ENCODE measurements around the gene RBBP8NL. TPM values are rescaled to one million over a fixed set of nuclear protein-coding genes. Genes with fewer than 3 reads are reported as not detected.

The RBBP8NL gene
- total and polyA plus RNA-seq, 4 donors, result not detected

DNA sequence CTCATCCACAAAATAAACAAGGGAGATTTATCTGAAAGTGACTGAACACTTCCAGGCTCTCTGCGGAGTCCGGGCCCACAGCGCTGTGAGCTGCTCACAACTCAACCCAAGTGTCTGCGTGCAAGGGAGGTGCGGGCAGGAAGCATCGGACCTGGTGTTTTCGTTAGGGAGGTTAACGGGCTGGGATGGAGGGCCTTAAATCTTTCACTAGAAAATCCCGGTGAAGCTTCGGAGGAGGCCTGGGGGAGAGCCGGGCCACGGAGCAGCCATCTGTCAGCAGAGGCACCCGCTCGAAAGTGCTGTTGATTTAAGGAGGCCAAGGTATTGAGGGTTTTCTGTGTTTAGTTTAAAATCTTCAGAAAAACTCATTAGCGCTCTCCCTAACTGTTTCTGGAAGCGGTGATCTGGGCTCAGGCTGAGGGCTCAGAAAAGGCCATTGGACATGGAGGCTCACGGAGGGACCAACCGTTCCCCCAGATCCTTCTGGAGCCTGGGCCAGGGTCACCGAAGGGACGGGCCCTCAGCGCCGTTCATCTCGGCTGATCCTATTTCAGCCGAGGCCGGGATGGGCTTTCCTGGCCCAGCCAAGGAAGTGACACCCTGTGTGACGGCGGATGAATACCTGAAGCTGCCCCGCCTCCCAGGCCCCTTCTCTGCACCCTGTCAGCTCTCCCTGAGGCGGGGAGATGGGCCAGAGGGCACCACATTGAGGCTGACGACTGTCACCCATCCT lies 27.7 kb upstream of the RBBP8NL start:
- Histone ChIP-seq H3K27ac (ENCODE audit: low read depth, low read length) (peak overlapping the region; percentile 15), H3K9me3 (ENCODE audit: control insufficient read depth, insufficient read depth, low read length) (no peaks in the 10 kb centered on the region), H3K4me3 (ENCODE audit: low read depth, low read length) (no peak overlapping the region), H3K36me3 (ENCODE audit: control insufficient read depth, insufficient read depth, low read length) (no peaks in the 10 kb centered on the region), H3K27me3 (ENCODE audit: control insufficient read depth, insufficient read depth, low read length) (no peaks in the 10 kb centered on the region), H3K4me1 (ENCODE audit: control insufficient read depth, insufficient read depth, low read length) (peaks cover 20% of the 10 kb centered on the region)
- DNase-seq (ENCODE audit: low read depth in 4 of 6, low spot score in 6 of 6), result no peak
- 58% methylated on average over 30 of the region's 30 CpGs for WGBS (ENCODE audit: insufficient coverage)

DNA sequence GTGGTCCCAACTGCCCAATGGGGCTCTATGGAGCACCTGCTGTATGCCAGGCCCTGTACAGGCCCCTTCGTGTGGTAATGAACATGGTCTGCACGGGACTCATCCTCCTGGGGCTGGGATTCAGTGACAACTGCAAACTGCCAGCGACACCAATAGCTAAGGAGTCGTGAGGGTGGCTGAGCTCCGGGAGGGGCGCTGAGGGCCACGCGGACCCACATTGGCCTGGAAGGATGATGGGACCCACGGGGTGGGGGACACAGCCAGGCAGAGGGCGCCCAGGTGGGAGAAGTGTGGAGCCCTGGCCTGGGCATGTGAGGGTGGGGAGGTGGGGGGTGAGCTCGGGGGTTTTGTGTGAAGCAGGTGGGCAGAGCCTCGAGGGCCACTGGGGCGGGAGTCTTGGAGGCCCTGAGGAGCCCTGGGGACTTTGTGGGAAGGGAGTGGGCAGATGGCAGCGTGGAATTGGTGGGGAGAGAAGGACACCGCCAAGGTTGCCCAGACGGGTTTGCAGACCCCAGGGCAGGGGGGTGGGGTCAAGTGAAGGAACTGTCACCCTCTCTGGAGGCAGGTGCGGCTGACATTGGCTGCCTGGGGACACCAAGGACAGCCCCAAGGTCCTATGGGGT lies 26.0 kb upstream of the RBBP8NL start:
- Histone ChIP-seq H3K27ac (ENCODE audit: low read depth, low read length) (no peak overlapping the region), H3K27me3 (ENCODE audit: control insufficient read depth, insufficient read depth, low read length) (no peaks in the 10 kb centered on the region), H3K36me3 (ENCODE audit: control insufficient read depth, insufficient read depth, low read length) (no peaks in the 10 kb centered on the region), H3K4me3 (ENCODE audit: low read depth, low read length) (no peak overlapping the region), H3K9me3 (ENCODE audit: control insufficient read depth, insufficient read depth, low read length) (no peaks in the 10 kb centered on the region), H3K4me1 (ENCODE audit: control insufficient read depth, insufficient read depth, low read length) (peaks cover 22% of the 10 kb centered on the region)
- WGBS (ENCODE audit: insufficient coverage), result 79% methylated on average over 17 of the region's 17 CpGs
- no peak for DNase-seq (ENCODE audit: low read depth in 4 of 6, low spot score in 6 of 6)

DNA sequence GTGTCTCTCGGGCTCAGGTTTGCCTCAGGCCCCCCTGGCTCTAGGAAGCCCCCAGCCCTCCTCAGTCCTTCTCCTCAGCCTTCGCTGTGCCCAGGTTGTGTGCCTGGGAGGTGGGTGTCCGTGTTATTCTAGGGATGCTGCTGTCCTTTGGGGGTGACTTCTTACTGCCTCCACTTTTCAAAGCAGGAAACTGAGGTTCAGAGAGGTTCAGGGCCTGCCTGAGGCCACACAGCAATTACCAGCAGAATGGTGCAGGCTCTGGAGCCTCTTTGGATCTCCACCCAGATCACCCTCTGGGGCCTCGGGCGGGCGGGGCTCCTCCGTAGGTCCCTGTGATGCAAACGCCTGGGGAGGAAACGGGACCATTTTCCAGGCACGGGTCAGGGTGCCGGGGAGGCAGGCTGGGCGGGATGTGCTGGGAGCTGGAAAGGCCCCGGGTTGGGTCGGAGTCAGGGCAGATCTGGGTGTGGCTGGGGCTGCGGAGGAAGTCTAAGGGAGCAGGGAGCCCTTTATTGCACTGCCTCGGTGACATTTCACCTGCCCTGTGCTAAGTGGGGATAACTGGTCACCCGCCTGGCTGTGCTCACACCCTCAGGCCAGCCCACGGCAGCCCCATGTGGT lies 25.2 kb upstream of the RBBP8NL start:
- no peaks in the 10 kb centered on the region for H3K9me3 ChIP-seq (ENCODE audit: control insufficient read depth, insufficient read depth, low read length)
- H3K27me3 ChIP-seq (ENCODE audit: control insufficient read depth, insufficient read depth, low read length), result no peaks in the 10 kb centered on the region
- no peak for DNase-seq (ENCODE audit: low read depth in 4 of 6, low spot score in 6 of 6)
- no peak overlapping the region for H3K27ac ChIP-seq (ENCODE audit: low read depth, low read length)
- peaks cover 22% of the 10 kb centered on the region for H3K4me1 ChIP-seq (ENCODE audit: control insufficient read depth, insufficient read depth, low read length)
- 82% methylated on average over 16 of the region's 18 CpGs for WGBS (ENCODE audit: insufficient coverage)
- no peaks in the 10 kb centered on the region for H3K36me3 ChIP-seq (ENCODE audit: control insufficient read depth, insufficient read depth, low read length)
- no peak overlapping the region for H3K4me3 ChIP-seq (ENCODE audit: low read depth, low read length)

DNA sequence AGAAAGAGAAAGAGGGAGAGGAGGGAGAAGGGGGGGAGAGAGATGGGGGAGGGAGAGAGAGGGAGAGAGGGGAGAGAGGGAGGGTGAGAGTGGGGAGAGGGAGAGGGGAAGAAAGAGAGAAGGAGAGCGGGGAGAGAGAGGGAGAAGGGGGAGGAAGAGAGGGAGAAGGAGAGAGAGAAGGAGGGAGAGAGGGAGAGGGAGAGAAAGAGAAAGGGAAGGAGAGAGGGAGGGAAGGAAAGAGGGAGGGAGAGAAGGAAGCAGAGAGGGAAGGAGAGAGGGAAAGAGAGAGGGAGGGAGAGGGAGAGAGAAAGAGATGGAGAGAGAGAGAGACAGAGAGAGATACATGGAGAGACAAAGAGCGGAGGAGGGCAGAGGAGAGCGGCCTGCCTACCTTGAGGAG lies 24.6 kb upstream of the RBBP8NL start:
- WGBS (ENCODE audit: insufficient coverage), result 93% methylated on average over 3 of the region's 3 CpGs
- no peak for DNase-seq (ENCODE audit: low read depth in 4 of 6, low spot score in 6 of 6)
- H3K9me3 ChIP-seq (ENCODE audit: control insufficient read depth, insufficient read depth, low read length), result no peaks in the 10 kb centered on the region
- H3K36me3 ChIP-seq (ENCODE audit: control insufficient read depth, insufficient read depth, low read length), result no peaks in the 10 kb centered on the region
- no peak overlapping the region for H3K27ac ChIP-seq (ENCODE audit: low read depth, low read length)
- no peak overlapping the region for H3K4me3 ChIP-seq (ENCODE audit: low read depth, low read length)
- peaks cover 22% of the 10 kb centered on the region for H3K4me1 ChIP-seq (ENCODE audit: control insufficient read depth, insufficient read depth, low read length)
- H3K27me3 ChIP-seq (ENCODE audit: control insufficient read depth, insufficient read depth, low read length), result no peaks in the 10 kb centered on the region

DNA sequence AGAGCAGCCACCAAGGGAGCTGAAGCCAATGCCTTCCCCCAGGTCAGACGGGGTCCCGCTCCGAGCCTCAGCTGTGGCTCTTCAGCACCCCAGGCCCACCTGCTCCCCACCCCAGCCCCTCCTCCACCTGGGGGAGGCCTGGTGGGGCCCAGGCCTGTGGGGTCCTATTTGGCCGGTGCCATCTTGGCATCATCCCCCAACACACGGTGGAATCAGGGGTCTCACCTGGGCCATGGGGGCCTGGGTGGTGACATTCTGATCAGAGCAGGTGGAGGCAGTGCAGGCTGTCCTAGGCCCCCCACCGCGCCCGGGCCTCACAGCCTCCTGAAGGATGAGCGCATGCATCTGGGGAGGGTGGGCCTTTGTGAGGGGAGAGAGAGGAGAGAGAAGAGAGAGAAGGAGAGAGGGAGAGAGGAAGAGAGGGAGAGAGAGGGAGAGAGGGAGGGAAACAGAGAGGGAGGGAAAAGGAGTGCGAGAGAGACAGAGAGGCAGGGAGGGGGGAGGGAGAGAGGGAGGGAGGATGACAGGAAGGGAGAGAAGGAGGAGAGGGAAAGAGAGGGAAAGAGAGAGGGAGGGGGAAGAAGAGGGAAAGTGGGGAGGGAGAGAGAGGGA lies 23.9 kb upstream of the RBBP8NL start:
- DNase-seq (ENCODE audit: low read depth in 4 of 6, low spot score in 6 of 6), result no peak
- Histone ChIP-seq H3K27me3 (ENCODE audit: control insufficient read depth, insufficient read depth, low read length) (no peaks in the 10 kb centered on the region), H3K4me3 (ENCODE audit: low read depth, low read length) (no peak overlapping the region), H3K4me1 (ENCODE audit: control insufficient read depth, insufficient read depth, low read length) (peaks cover 22% of the 10 kb centered on the region), H3K9me3 (ENCODE audit: control insufficient read depth, insufficient read depth, low read length) (no peaks in the 10 kb centered on the region), H3K36me3 (ENCODE audit: control insufficient read depth, insufficient read depth, low read length) (no peaks in the 10 kb centered on the region), H3K27ac (ENCODE audit: low read depth, low read length) (no peak overlapping the region)
- 79% methylated on average over 5 of the region's 10 CpGs for WGBS (ENCODE audit: insufficient coverage)

DNA sequence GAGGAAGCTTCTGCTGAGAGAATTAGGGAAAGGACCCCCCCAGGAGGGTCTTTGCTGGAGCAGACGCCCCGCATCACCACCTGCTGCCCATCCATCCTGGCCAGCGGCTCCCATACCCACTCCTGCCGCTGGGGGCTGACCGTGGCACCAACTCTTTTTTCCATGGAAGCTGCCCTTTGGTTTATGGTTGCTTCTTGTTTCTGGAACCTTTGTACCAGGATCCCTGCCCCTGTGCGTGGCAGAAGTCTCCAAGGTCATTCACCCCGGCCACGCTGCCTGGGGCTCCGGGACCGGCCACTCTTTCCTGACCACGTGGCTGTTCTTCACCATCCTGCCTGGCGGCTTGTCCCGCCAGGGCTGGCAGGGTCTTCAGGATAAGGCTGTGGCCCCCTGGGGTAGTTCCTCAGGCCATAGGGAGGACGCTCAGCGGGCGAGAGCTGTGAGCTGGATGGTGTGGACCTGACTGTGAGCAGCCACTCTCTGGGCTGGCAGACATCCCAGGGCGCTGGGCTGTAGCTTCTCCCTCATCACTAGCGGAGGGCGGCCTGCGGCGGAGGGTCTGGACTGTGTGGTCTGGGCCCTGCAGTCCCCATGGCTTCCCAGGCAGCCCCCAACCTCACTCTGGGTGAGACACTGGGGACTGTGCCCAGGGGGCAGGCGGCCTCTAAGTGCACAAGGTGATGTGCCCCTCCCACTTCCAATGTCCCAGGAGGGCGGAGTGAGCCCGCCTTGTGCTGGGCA lies 22.8 kb upstream of the RBBP8NL start:
- H3K27ac ChIP-seq (ENCODE audit: low read depth, low read length), result no peak overlapping the region
- WGBS (ENCODE audit: insufficient coverage), result 73% methylated on average over 16 of the region's 24 CpGs
- no peaks in the 10 kb centered on the region for H3K9me3 ChIP-seq (ENCODE audit: control insufficient read depth, insufficient read depth, low read length)
- H3K27me3 ChIP-seq (ENCODE audit: control insufficient read depth, insufficient read depth, low read length), result no peaks in the 10 kb centered on the region
- peak in 1 of 6 donors; percentile 37 for DNase-seq (ENCODE audit: low read depth in 4 of 6, low spot score in 6 of 6)
- peaks cover 13% of the 10 kb centered on the region for H3K4me1 ChIP-seq (ENCODE audit: control insufficient read depth, insufficient read depth, low read length)
- no peaks in the 10 kb centered on the region for H3K36me3 ChIP-seq (ENCODE audit: control insufficient read depth, insufficient read depth, low read length)
- no peak overlapping the region for H3K4me3 ChIP-seq (ENCODE audit: low read depth, low read length)

DNA sequence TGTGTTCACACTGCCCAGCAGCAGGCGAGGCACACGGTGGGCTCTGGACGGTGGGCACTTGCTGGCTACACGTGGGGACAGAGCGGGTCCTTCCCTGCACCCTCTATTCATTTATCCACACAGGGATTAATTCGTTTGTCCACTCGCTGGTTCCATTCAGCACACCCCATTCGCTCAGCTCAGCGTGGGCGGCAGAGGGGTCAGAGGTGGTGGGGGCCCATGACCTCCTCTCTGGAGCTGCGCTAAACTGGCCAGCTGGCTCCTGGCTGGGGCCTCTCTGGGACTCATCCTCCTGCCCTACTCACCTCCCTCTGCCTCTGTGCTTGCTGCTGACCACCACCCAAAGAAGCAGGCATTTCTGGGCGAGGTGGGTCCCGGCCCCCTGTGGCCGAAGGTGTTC lies 21.4 kb upstream of the RBBP8NL start:
- no peak overlapping the region for H3K27ac ChIP-seq (ENCODE audit: low read depth, low read length)
- DNase-seq (ENCODE audit: low read depth in 4 of 6, low spot score in 6 of 6), result no peak
- H3K9me3 ChIP-seq (ENCODE audit: control insufficient read depth, insufficient read depth, low read length), result no peaks in the 10 kb centered on the region
- WGBS (ENCODE audit: insufficient coverage), result 52% methylated on average over 11 of the region's 14 CpGs
- H3K27me3 ChIP-seq (ENCODE audit: control insufficient read depth, insufficient read depth, low read length), result no peaks in the 10 kb centered on the region
- H3K4me3 ChIP-seq (ENCODE audit: low read depth, low read length), result no peak overlapping the region
- peaks cover 2% of the 10 kb centered on the region for H3K4me1 ChIP-seq (ENCODE audit: control insufficient read depth, insufficient read depth, low read length)
- no peaks in the 10 kb centered on the region for H3K36me3 ChIP-seq (ENCODE audit: control insufficient read depth, insufficient read depth, low read length)

DNA sequence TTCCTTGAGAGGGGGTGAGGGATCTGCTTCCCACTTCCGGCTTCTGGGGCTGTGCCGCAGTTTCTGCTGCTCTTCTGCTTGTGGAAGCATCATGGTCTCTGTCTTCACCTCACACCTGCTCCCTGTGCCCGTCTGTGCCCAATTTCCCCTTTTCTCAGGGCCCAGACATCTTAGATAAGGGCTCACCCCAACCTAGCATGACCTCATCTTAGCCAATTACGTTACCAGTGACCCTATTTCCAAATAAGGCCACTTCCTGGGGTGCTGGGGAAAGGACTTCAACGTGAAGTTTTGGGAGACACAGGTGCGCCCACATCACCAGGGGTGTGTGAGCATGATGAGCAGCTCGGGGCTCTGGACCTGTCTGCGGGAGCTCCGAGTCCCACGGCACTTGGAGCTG lies 20.7 kb upstream of the RBBP8NL start:
- no peak for DNase-seq (ENCODE audit: low read depth in 4 of 6, low spot score in 6 of 6)
- Histone ChIP-seq H3K36me3 (ENCODE audit: control insufficient read depth, insufficient read depth, low read length) (no peaks in the 10 kb centered on the region), H3K9me3 (ENCODE audit: control insufficient read depth, insufficient read depth, low read length) (no peaks in the 10 kb centered on the region), H3K4me1 (ENCODE audit: control insufficient read depth, insufficient read depth, low read length) (peaks cover 2% of the 10 kb centered on the region), H3K27me3 (ENCODE audit: control insufficient read depth, insufficient read depth, low read length) (no peaks in the 10 kb centered on the region), H3K4me3 (ENCODE audit: low read depth, low read length) (no peak overlapping the region), H3K27ac (ENCODE audit: low read depth, low read length) (no peak overlapping the region)
- 81% methylated on average over 10 of the region's 10 CpGs for WGBS (ENCODE audit: insufficient coverage)
